K562 (cell line): ENCODE measurements around the gene IL17D. TPM values are rescaled to one million over a fixed set of nuclear protein-coding genes. Genes with fewer than 3 reads are reported as not detected.

Source experiments
- ATAC-seq: fragments of 200-7000 bp; cut with Tn5 transposase; 3 replicates; pipeline ENCODE4 v1.9.1; 2020; ENCODE audit warnings: moderate library complexity
- BruUV-seq: library from RNA; stranded (reverse); fragments of 400-500 nt; replicated peaks from 2 replicates; lab custom pipeline; 2021; lab: Mats Ljungman, UMichigan
- CTCF ChIA-PET: fragments of 300-600 bp; formaldehyde crosslinking; extraction: SDS; loops from one replicate; lab custom pipeline; 2021; ENCODE audit warnings: low intra/inter-chr PET ratio; lab: Yijun Ruan, JAX
- POLR2A ChIA-PET: fragments of 300-600, 350-650 bp; sonication (Branson Sonifier 250); formaldehyde crosslinking; extraction: SDS; loops from one replicate; lab custom pipeline; 2021; ENCODE audit warnings: antibody characterized with exemption, inconsistent platforms; lab: Yijun Ruan, JAX
- DNase-seq, 4 experiments: peaks; one replicate each; pipeline versions ENCODE4 v3.0.0 to v3.0.0-alpha.2; 2011 to 2018; ENCODE audit warnings: low spot score in 3 of 4, mixed read lengths in 3 of 4; ENCODE audit errors: extremely low read depth in 1 of 4
- FAIRE-seq: peaks from 2 replicates; lab custom pipeline; 2011; peaks lifted over from hg19 to GRCh38; lab: Jason Lieb, UNC
- H2AFZ ChIP-seq: 2 replicates; pipeline ENCODE4 v1.6.0; 2011; ENCODE audit warnings: low read depth, low read length, control low read depth, inconsistent platforms
- H3K27ac ChIP-seq: fragments of 200-600 bp; 3 replicates; pipeline ENCODE4 v1.8.0; 2011; ENCODE audit warnings: low read depth, mild to moderate bottlenecking, control low read depth, inconsistent platforms, low read length, moderate library complexity, mixed read lengths; ENCODE audit errors: extremely low read depth
- H3K27me3 ChIP-seq, 2 experiments: fragments of 300-600 bp in 1 of 2; 2 replicates in 1 of 2; 3 replicates in 1 of 2; pipeline versions ENCODE4 v1.6.0 to v1.8.0; 2011; ENCODE audit warnings: inconsistent platforms in 2 of 2, low read length in 2 of 2, mild to moderate bottlenecking in 1 of 2, mixed read lengths in 1 of 2, moderate library complexity in 1 of 2; ENCODE audit not compliant: control insufficient read depth in 2 of 2, insufficient read depth in 2 of 2
- H3K36me3 ChIP-seq: fragments of 300-600 bp; 3 replicates; pipeline ENCODE4 v1.8.0; 2011; ENCODE audit warnings: mild to moderate bottlenecking, low read length, inconsistent platforms; ENCODE audit not compliant: control insufficient read depth, insufficient read depth
- H3K4me1 ChIP-seq, 2 experiments: fragments of 200-600 bp in 1 of 2; replicated peaks in 1 of 2; 2 replicates in 1 of 2; 3 replicates in 1 of 2; pipeline versions ENCODE4 v1.5.1 to v1.8.0; 2011; ENCODE audit warnings: inconsistent platforms in 2 of 2, low read length in 2 of 2, mild to moderate bottlenecking in 1 of 2, mixed read lengths in 1 of 2, moderate library complexity in 1 of 2; ENCODE audit not compliant: control insufficient read depth in 2 of 2, insufficient read depth in 2 of 2
- H3K4me2 ChIP-seq: 2 replicates; pipeline ENCODE4 v1.6.1; 2011; ENCODE audit warnings: low read length, control low read depth, inconsistent platforms, mixed read lengths; ENCODE audit not compliant: insufficient read depth
- H3K4me3 ChIP-seq: fragments of 200-600 bp; sonication (generic), shearing (Covaris generic); 2 replicates; pipeline ENCODE4 v1.5.1; 2016; ENCODE audit warnings: control low read depth, inconsistent platforms
- H3K79me2 ChIP-seq: fragments of 200-600 bp; 3 replicates; pipeline ENCODE4 v1.8.0; 2011; ENCODE audit warnings: low read length, inconsistent platforms; ENCODE audit not compliant: control insufficient read depth, insufficient read depth
- H3K9ac ChIP-seq, 2 experiments: 2 replicates each; pipeline versions ENCODE4 v1.6.0 to v1.6.1; 2011; ENCODE audit warnings: low read depth in 2 of 2, low read length in 2 of 2, control low read depth in 1 of 2, inconsistent platforms in 1 of 2, mild to moderate bottlenecking in 1 of 2, mixed read lengths in 1 of 2; ENCODE audit not compliant: insufficient read depth in 1 of 2
- H3K9me1 ChIP-seq: one replicate; pipeline ENCODE4 v1.6.0; 2011; ENCODE audit warnings: inconsistent platforms, mild to moderate bottlenecking, low read length, moderate library complexity; ENCODE audit not compliant: control insufficient read depth, insufficient read depth
- H3K9me3 ChIP-seq: replicated peaks from 2 replicates; pipeline ENCODE4 v1.5.1; 2011; ENCODE audit warnings: low read depth, low read length, inconsistent platforms; ENCODE audit not compliant: control insufficient read depth, insufficient read depth
- H4K20me1 ChIP-seq: replicated peaks from 2 replicates; pipeline ENCODE4 v1.6.1; 2011; ENCODE audit warnings: low read length, inconsistent platforms, mixed read lengths; ENCODE audit not compliant: control insufficient read depth, insufficient read depth
- BCL6 ChIP-seq: fragments of 250-450 bp; sonication (Bioruptor Pico); IDR thresholded peaks from 2 replicates; pipeline ENCODE4 v1.4.0; 2020
- CREB3L1 ChIP-seq: fragments of 450-650 bp; IDR thresholded peaks from 2 replicates; pipeline ENCODE4 v1.6.1; 2014; ENCODE audit warnings: low read depth, mild to moderate bottlenecking, moderate library complexity, borderline replicate concordance
- ILF3 ChIP-seq: fragments of 450-650 bp; IDR thresholded peaks from 2 replicates; pipeline ENCODE4 v1.6.1; 2018; ENCODE audit warnings: antibody characterized with exemption, mild to moderate bottlenecking, moderate library complexity, borderline replicate concordance
- KHSRP ChIP-seq: fragments of 450-650 bp; IDR thresholded peaks from 2 replicates; pipeline ENCODE4 v1.6.1; 2017
- NR2C1 ChIP-seq, 2 experiments: fragments of 450-650 bp; IDR thresholded peaks; 2 replicates each; pipeline ENCODE4 v1.6.1; 2017; ENCODE audit warnings: mild to moderate bottlenecking in 2 of 2, antibody characterized with exemption in 1 of 2, inconsistent platforms in 1 of 2, missing compliant biosample characterization in 1 of 2, missing genetic modification characterization in 1 of 2
- POLR3G ChIP-seq: IDR thresholded peaks from 2 replicates; pipeline ENCODE4 v1.6.1; 2011; ENCODE audit not compliant: insufficient read length, insufficient replicate concordance; ENCODE audit errors: extremely low read depth
- USF2 ChIP-seq: sonication (generic); formaldehyde crosslinking; IDR thresholded peaks from 2 replicates; pipeline ENCODE4 v1.5.0; 2020; ENCODE audit warnings: missing genetic modification reagents
- ZBTB11 ChIP-seq, 3 experiments: fragments of 200-800 bp in 1 of 3; fragments of 250-450 bp in 1 of 3; fragments of 450-650 bp in 1 of 3; sonication (Bioruptor Pico) in 1 of 3; sonication (Bioruptor generic) in 1 of 3; formaldehyde crosslinking in 1 of 3; IDR thresholded peaks; 2 replicates each; pipeline versions ENCODE4 v1.6.1 to v1.8.0; 2016 to 2022; ENCODE audit warnings: mild to moderate bottlenecking in 2 of 3, missing genetic modification characterization in 2 of 3, missing compliant biosample characterization in 1 of 3, moderate library complexity in 1 of 3
- ZSCAN29 ChIP-seq: fragments of 450-650 bp; IDR thresholded peaks from 2 replicates; pipeline ENCODE4 v1.6.1; 2017
- WGBS: fragments of 100-300 bp; shearing (Covaris generic); methylation state at CpG from one replicate; pipeline ENCODE4 v1.1.6; 2016; ENCODE audit warnings: low coverage, mixed read lengths; ENCODE audit not compliant: insufficient coverage; ENCODE audit errors: missing lambda C conversion rate; 5-methylcytosine and 5-hydroxymethylcytosine counted together
- in situ Hi-C: fragments of 300-500 bp; cut with MboI; formaldehyde crosslinking; loops from 4 replicates; pipeline ENCODE4 v1.15.0; 2018; ENCODE audit warnings: inconsistent platforms, mixed read lengths
- intact Hi-C: fragments of 100-400 bp; cut with micrococcal nuclease; formaldehyde crosslinking; loops from 2 replicates; pipeline ENCODE4 v1.14.2; 2022
- polyA plus RNA-seq, 8 experiments: library from polyadenylated mRNA; depleted of rRNA in 4 of 8; stranded (reverse) in 5 of 8; unstranded in 3 of 8; fragments of >200 nt; fragmentation: Nextera tagmentation in 2 of 8; fragmentation: Illumina TruSeq in 1 of 8; extraction: Ambion mirVana in 2 of 8; extraction: Trizol in 1 of 8; gene quantifications; 2 replicates each; pipeline versions ENCODE4 v1.2.1 to v1.2.3, GENCODE V29; 2011 to 2014; ENCODE audit warnings: inconsistent platforms in 1 of 8, missing spikeins in 1 of 8
- total RNA-seq, 7 experiments: library from RNA; depleted of rRNA in 6 of 7; stranded (reverse); fragments of >200 nt in 6 of 7; fragmentation: Illumina TruSeq in 2 of 7; extraction: Trizol in 2 of 7; gene quantifications; 2 replicates each; pipeline versions ENCODE4 v1.2.1 to v1.2.3, GENCODE V29; 2011 to 2021; ENCODE audit warnings: low replicate concordance in 1 of 7

IL17D gene
- total and polyA plus RNA-seq, 9 of the 15 experiments (the other 6 are each of a cell fraction or from before 2014, with no cell fraction given) = 0.04 to 0.55 (median 0.13) TPM; not detected in 4

- no peak overlapping the region for H3K27ac ChIP-seq
- POLR2A ChIA-PET = no interaction called here
- H3K4me3 ChIP-seq = no peak overlapping the region
- no peak overlapping the region for H3K4me2 ChIP-seq
- no peak overlapping the region for H2AFZ ChIP-seq
- H3K4me1 ChIP-seq = no peaks in the 10 kb centered on the region; a peak in 1 of 5 replicates
- H3K27me3 ChIP-seq = no peaks in the 10 kb centered on the region
- WGBS = 26% methylated on average over 3 of the region's 6 CpGs
- intact Hi-C loops = no loop called here
- DNase-seq = no peak
- TF ChIP-seq POLR3G = no peak
- TF ChIP-seq KHSRP = no peak
- no peak for TF ChIP-seq BCL6 (CRISPR knock-in tag)
- no peak for TF ChIP-seq USF2
- no peak for TF ChIP-seq NR2C1 (IDR thresholded peaks at IDR 0.05)
- no peak for TF ChIP-seq NR2C1 (tag; IDR thresholded peaks at IDR 0.05)
- no peak for TF ChIP-seq ZBTB11 (CRISPR knock-in tag; IDR thresholded peaks at IDR 0.05)
- TF ChIP-seq CREB3L1 = no peak
- TF ChIP-seq ILF3 = no peak
- TF ChIP-seq ZSCAN29 = no peak
- CTCF ChIA-PET = no interaction called here
- no peaks in the 10 kb centered on the region for H3K9me3 ChIP-seq
- no peak overlapping the region for H3K9ac ChIP-seq
- no peaks in the 10 kb centered on the region for H3K36me3 ChIP-seq
- no peaks in the 10 kb centered on the region for H4K20me1 ChIP-seq
- no peak for ATAC-seq
- H3K79me2 ChIP-seq = no peaks in the 10 kb centered on the region
- in situ Hi-C loops = no loop called here
- H3K9me1 ChIP-seq = no peaks in the 10 kb centered on the region
- FAIRE-seq = no peak
- BruUV-seq = no TSS peak
These were observed 18.4 kb upstream of the IL17D start for GRCh38 chr13:20685092-20685491.
